ENCODE measurements around the gene HNRNPF.

DNA sequence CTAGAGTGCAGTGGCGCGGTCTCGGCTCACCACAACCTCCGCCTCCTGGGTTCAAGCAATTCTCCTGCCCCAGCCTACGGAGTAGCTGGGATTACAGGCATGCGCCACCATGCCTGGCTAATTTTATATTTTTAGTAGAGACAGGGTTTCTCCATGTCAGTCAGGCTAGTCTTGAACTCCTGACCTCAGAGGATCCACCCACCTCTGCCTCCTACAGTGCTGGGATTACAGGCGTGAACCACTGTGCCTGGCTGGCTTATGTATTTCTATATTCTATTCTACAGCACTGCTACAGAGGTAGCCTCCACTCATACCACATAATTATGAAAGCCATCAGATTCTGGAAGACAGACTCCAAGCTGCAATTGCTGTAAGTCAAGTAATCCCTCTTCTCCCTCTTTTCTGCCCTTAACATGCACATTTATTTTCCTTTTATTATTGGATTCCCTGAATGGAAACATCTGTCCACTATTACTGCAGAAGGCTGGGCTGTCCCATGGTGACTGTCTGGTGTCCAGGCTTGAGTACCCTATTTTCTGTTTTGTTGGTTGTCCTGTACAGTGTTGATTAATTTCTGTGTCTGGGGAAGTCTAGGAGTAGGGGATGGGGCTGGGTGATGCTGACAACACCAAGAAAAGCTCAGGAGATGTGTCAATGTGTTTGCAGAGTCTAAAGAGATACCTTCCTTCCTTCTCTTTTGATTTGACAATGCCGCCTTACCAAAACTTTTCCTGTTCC, 22.1 kb upstream of the HNRNPF start:
- TF ChIP-seq, protein P1, sequence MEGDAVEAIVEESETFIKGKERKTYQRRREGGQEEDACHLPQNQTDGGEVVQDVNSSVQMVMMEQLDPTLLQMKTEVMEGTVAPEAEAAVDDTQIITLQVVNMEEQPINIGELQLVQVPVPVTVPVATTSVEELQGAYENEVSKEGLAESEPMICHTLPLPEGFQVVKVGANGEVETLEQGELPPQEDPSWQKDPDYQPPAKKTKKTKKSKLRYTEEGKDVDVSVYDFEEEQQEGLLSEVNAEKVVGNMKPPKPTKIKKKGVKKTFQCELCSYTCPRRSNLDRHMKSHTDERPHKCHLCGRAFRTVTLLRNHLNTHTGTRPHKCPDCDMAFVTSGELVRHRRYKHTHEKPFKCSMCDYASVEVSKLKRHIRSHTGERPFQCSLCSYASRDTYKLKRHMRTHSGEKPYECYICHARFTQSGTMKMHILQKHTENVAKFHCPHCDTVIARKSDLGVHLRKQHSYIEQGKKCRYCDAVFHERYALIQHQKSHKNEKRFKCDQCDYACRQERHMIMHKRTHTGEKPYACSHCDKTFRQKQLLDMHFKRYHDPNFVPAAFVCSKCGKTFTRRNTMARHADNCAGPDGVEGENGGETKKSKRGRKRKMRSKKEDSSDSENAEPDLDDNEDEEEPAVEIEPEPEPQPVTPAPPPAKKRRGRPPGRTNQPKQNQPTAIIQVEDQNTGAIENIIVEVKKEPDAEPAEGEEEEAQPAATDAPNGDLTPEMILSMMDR (IDR thresholded peaks at IDR 0.05; ENCODE audit: low read length) = no peak
- no peak for TF ChIP-seq EZH2 (optimal IDR thresholded peaks at IDR 0.05; ENCODE audit: low read depth, low read length)
- TF ChIP-seq EZH2phosphoT487 (IDR thresholded peaks at IDR 0.05; ENCODE audit: low read length) = no peak
